ENCODE measurements around the gene ACTR1B. TPM values are rescaled to one million over a fixed set of nuclear protein-coding genes. Genes with fewer than 3 reads are reported as not detected.

Gene ACTR1B
- total RNA-seq, 1 experiment from 2014 or later: 58.2 TPM

DNA sequence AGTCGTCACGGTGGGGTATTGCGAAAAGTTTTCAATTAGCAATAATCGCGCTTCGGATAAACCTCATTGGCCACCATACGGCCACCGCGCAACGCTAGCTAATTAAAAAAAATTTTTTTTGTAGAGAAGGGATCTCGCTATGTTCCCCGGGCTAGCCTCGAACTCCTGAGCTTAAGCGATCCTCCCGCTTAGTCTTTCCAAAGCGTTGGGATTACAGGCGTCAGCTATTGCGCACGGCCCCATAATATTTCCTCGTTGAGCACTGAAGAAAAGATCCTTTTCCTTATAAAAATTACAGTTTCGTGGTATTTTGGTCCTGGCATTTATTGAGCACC is 759 bp upstream of the ACTR1B start:
- Mint-ChIP-seq H3K36me3 (0 out of 2 replicates have a peak, but pooled peaks cover 2% of the 10 kb centered on the region), H3K27ac (peak overlapping the region; percentile 97), H3K9me3 (no peaks in the 10 kb centered on the region; the same call in 1 of the 2 replicates), H3K4me3 (peak overlapping the region; percentile 80), H3K4me1 (peaks cover 29% of the 10 kb centered on the region), H3K27me3 (ENCODE audit: low read depth) (no peaks in the 10 kb centered on the region)
- CTCF ChIA-PET: interaction anchor here (0.6 to 5.0 kb wide), 17 partner anchors 8 to 723 kb away, joined by 3 to 99 read pairs (median 6); partner anchors contain the start of gene COX5B
- TF ChIP-seq, protein P1, sequence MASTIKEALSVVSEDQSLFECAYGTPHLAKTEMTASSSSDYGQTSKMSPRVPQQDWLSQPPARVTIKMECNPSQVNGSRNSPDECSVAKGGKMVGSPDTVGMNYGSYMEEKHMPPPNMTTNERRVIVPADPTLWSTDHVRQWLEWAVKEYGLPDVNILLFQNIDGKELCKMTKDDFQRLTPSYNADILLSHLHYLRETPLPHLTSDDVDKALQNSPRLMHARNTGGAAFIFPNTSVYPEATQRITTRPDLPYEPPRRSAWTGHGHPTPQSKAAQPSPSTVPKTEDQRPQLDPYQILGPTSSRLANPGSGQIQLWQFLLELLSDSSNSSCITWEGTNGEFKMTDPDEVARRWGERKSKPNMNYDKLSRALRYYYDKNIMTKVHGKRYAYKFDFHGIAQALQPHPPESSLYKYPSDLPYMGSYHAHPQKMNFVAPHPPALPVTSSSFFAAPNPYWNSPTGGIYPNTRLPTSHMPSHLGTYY (CRISPR knock-in tag; IDR thresholded peaks at IDR 0.05): no peak
- no peak for TF ChIP-seq ZSCAN18 (CRISPR knock-in tag; IDR thresholded peaks at IDR 0.05)
- TF ChIP-seq, protein P2, sequence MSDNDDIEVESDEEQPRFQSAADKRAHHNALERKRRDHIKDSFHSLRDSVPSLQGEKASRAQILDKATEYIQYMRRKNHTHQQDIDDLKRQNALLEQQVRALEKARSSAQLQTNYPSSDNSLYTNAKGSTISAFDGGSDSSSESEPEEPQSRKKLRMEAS (CRISPR knock-in tag; IDR thresholded peaks at IDR 0.05): no peak
- DNase-seq (ENCODE audit: low spot score) (no peak), ATAC-seq (no peak)
- POLR2A ChIA-PET: interaction anchor here (0.6 to 2.7 kb wide), 7 partner anchors 10 to 84 kb away, joined by 3 to 23 read pairs (median 4); partner anchors contain the start of genes ANKRD36B and COX5B

GRCh38 chr2:97663626-97663961 is 250 bp downstream of the ACTR1B start:
- DNase-seq (ENCODE audit: low spot score) (no peak), ATAC-seq (no peak)
- TF ChIP-seq OVOL2 (CRISPR knock-in tag; IDR thresholded peaks at IDR 0.05; ENCODE audit: borderline replicate concordance): no peak
- 0 out of 2 replicates have a peak, but pooled peaks have one; percentile 6 for TF ChIP-seq FOXP4 (CRISPR knock-in tag; IDR thresholded peaks at IDR 0.05)
- peak overlapping the region; percentile 93 for H3K4me3 Mint-ChIP-seq
- H3K4me1 Mint-ChIP-seq: peaks cover 26% of the 10 kb centered on the region
- H3K36me3 Mint-ChIP-seq: peaks cover 4% of the 10 kb centered on the region
- no peaks in the 10 kb centered on the region; the same call in 1 of the 2 replicates for H3K9me3 Mint-ChIP-seq
- ChIA-PET CTCF (interaction anchor here (1.0 to 5.0 kb wide), 17 partner anchors 9 to 111 kb away, joined by 3 to 99 read pairs (median 7); partner anchors contain the start of gene COX5B), POLR2A (interaction anchor here (0.9 to 2.7 kb wide), 7 partner anchors 11 to 85 kb away, joined by 3 to 23 read pairs (median 4); partner anchors contain the start of gene COX5B)
- no peak overlapping the region for H3K27ac Mint-ChIP-seq
- no peaks in the 10 kb centered on the region for H3K27me3 Mint-ChIP-seq (ENCODE audit: low read depth)

DNA sequence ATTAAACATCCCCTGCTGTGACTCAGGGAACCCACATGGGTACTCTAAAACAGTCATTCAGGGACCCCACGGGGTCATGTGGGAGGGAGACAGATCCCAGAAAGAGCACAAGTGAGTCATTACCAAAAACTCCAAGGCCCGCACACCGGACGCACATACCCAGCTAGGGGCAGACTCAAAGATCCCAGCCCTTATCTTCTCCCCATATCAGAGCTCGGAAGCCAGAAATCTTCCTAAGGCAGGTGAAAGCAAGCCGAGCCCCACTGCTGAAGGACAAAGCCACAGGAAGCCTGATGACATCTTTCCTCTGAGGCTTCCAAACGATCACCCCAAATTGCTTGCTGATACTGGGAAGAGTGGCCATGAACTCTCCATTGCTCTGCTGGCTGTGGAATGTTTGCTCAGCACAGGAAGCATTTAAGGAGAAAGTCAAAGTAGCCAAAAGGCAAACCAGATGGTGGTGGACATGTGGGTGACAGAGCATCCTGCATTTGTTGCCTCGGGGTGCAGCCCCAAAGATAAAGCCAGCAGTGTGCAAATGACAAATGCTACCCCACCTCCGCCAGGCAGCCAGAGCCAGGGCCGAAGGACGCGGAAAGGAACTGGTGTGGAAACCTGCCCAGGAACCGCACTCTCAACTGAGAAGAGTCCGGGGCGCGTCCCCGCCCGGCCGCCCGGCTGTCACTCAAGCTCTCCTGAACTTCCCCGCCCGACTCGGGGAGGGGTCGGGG is 784 bp downstream of the ACTR1B start:
- no peaks in the 10 kb centered on the region for H3K27me3 Mint-ChIP-seq (ENCODE audit: low read depth)
- no peaks in the 10 kb centered on the region; the same call in 1 of the 2 replicates for H3K9me3 Mint-ChIP-seq
- DNase-seq (ENCODE audit: low spot score) (peak; percentile 72), ATAC-seq (peak; percentile 42)
- peaks cover 26% of the 10 kb centered on the region for H3K4me1 Mint-ChIP-seq
- H3K27ac Mint-ChIP-seq: peak overlapping the region; percentile 95
- ChIA-PET POLR2A (interaction anchor here (0.7 to 2.7 kb wide), 5 partner anchors 11 to 86 kb away, joined by 3 to 23 read pairs (median 3); partner anchors contain the start of gene COX5B), CTCF (interaction anchor here (0.9 to 5.0 kb wide), 7 partner anchors 12 to 86 kb away, joined by 6 to 99 read pairs (median 13); partner anchors contain the start of gene COX5B)
- H3K4me3 Mint-ChIP-seq: peak overlapping the region; percentile 93
- peaks cover 10% of the 10 kb centered on the region for H3K36me3 Mint-ChIP-seq
- no peak for TF ChIP-seq SP1 (CRISPR knock-in tag; conservative IDR thresholded peaks at IDR 0.05)
- TF ChIP-seq GABPB1 (CRISPR knock-in tag; IDR thresholded peaks at IDR 0.05): peak; percentile 57; the same call in 1 of the 2 replicates

- Mint-ChIP-seq H3K36me3 (peaks cover 16% of the 10 kb centered on the region), H3K4me3 (peak overlapping the region; percentile 93), H3K27ac (peak overlapping the region; percentile 95), H3K4me1 (peaks cover 26% of the 10 kb centered on the region), H3K9me3 (no peaks in the 10 kb centered on the region), H3K27me3 (ENCODE audit: low read depth) (no peaks in the 10 kb centered on the region)
- ATAC-seq: no peak
- POLR2A ChIA-PET: interaction anchor here (0.7 to 2.7 kb wide), 4 partner anchors 11 to 17 kb away, joined by 3 to 23 read pairs (median 8); partner anchors contain the start of gene COX5B
- DNase-seq (ENCODE audit: low spot score): no peak
- CTCF ChIA-PET: interaction anchor here (0.9 to 5.0 kb wide), 6 partner anchors 12 to 86 kb away, joined by 6 to 99 read pairs (median 16); partner anchors contain the start of gene COX5B
- TF ChIP-seq IRF1 (CRISPR knock-in tag; IDR thresholded peaks at IDR 0.05): no peak
- TF ChIP-seq CREM (CRISPR knock-in tag; IDR thresholded peaks at IDR 0.05): no peak
- TF ChIP-seq ATF2 (CRISPR knock-in tag; IDR thresholded peaks at IDR 0.05; ENCODE audit: borderline replicate concordance, low read depth): no peak
- no peak for TF ChIP-seq RORB (CRISPR knock-in tag; IDR thresholded peaks at IDR 0.05)
- no peak for TF ChIP-seq ZNF512 (CRISPR knock-in tag; IDR thresholded peaks at IDR 0.05; ENCODE audit: borderline replicate concordance)
- no peak for TF ChIP-seq NFATC4 (CRISPR knock-in tag; IDR thresholded peaks at IDR 0.05)
- no peak for TF ChIP-seq E2F4 (CRISPR knock-in tag; IDR thresholded peaks at IDR 0.05; ENCODE audit: borderline replicate concordance, low read depth)
Measured at GRCh38 chr2:97662386-97662894, 1.4 kb downstream of the ACTR1B start.

All from WTC11 (cell line).